ENCODE results near the gene LAIR1.
"Not testable (repeated sequence)": the region's sequence is repeated elsewhere in the genome, so short reads cannot be mapped to it uniquely, and the experiment has no call there.

The LAIR1 gene

GRCh38 chr19:54376610-54377285 is 12.0 kb upstream of the LAIR1 start:
- no peak for DNase-seq (ENCODE audit: low read depth)

- not testable (repeated sequence) for DNase-seq (ENCODE audit: low read depth)
Observed at GRCh38 chr19:54375181-54375938, 10.6 kb upstream of the LAIR1 start.

- DNase-seq (ENCODE audit: low read depth), result no peak
Observed at GRCh38 chr19:54373781-54374631, 9.3 kb upstream of the LAIR1 start.

- DNase-seq (ENCODE audit: low read depth), result not testable (repeated sequence)
Observed at GRCh38 chr19:54371453-54371852, 6.7 kb upstream of the LAIR1 start.

GRCh38 chr19:54370434-54370796 is 5.7 kb upstream of the LAIR1 start:
- DNase-seq (ENCODE audit: low read depth), result not testable (repeated sequence)

GRCh38 chr19:54369688-54370433 is 5.1 kb upstream of the LAIR1 start:
- not testable (repeated sequence) for DNase-seq (ENCODE audit: low read depth)

GRCh38 chr19:54369082-54369687 is 4.5 kb upstream of the LAIR1 start:
- no peak for DNase-seq (ENCODE audit: low read depth)

- no peak for DNase-seq (ENCODE audit: low read depth)
Observed at GRCh38 chr19:54366811-54367210, 2.1 kb upstream of the LAIR1 start.

- not testable (repeated sequence) for DNase-seq (ENCODE audit: low read depth)
Observed at GRCh38 chr19:54365798-54366197, 1.1 kb upstream of the LAIR1 start.

- not testable (repeated sequence) for DNase-seq (ENCODE audit: low read depth)
Observed at GRCh38 chr19:54361680-54362422, 2.9 kb downstream of the LAIR1 start.

GRCh38 chr19:54359149-54359820 is 5.4 kb downstream of the LAIR1 start:
- DNase-seq (ENCODE audit: low read depth), result not testable (repeated sequence)

- DNase-seq (ENCODE audit: low read depth), result no peak
Observed at GRCh38 chr19:54357381-54357780, 7.3 kb downstream of the LAIR1 start.

- no peak for DNase-seq (ENCODE audit: low read depth)
Observed at GRCh38 chr19:54356444-54357056, 8.2 kb downstream of the LAIR1 start.

- no peak for DNase-seq (ENCODE audit: low read depth)
Observed at GRCh38 chr19:54355675-54356074, 9.1 kb downstream of the LAIR1 start.

GRCh38 chr19:54354761-54355160 is 10.0 kb downstream of the LAIR1 start:
- DNase-seq (ENCODE audit: low read depth), result no peak

- no peak for DNase-seq (ENCODE audit: low read depth)
Observed at GRCh38 chr19:54352546-54352945, 12.2 kb downstream of the LAIR1 start.

GRCh38 chr19:54352041-54352440 is 12.7 kb downstream of the LAIR1 start:
- DNase-seq (ENCODE audit: low read depth), result no peak

GRCh38 chr19:54351474-54351873 is 13.3 kb downstream of the LAIR1 start:
- DNase-seq (ENCODE audit: low read depth), result no peak

- DNase-seq (ENCODE audit: low read depth), result no peak
Observed at GRCh38 chr19:54345938-54346386, 18.8 kb downstream of the LAIR1 start.

GRCh38 chr19:54343868-54344267 is 20.9 kb downstream of the LAIR1 start:
- DNase-seq (ENCODE audit: low read depth), result no peak

Data from GM04504 (cell line).